Measurements from ENCODE around the gene UNCX.

- no peak for TF ChIP-seq EZH2 (optimal IDR thresholded peaks at IDR 0.05; ENCODE audit: low read depth, low read length)
- TF ChIP-seq CTCF (IDR thresholded peaks at IDR 0.05; ENCODE audit: low read length) = no peak
- TF ChIP-seq EZH2phosphoT487 (IDR thresholded peaks at IDR 0.05; ENCODE audit: low read length) = no peak
Measured at GRCh38 chr7:1242606-1243289, 10.1 kb downstream of the UNCX start.
